Suprapubic skin (tissue), 4 donors: Measurements from ENCODE around the gene ABLIM2.

Experiments used
- POLR2A ChIP-seq, 2 donors: fragments of 450-650 bp; IDR thresholded peaks; one replicate each; pipeline ENCODE4 v1.6.1; 2017; ENCODE audit warnings: antibody characterized with exemption in 2 of 2, mild to moderate bottlenecking in 2 of 2, moderate library complexity in 2 of 2
- POLR2AphosphoS5 ChIP-seq, 3 donors: sonication (generic); formaldehyde crosslinking; IDR thresholded peaks; one replicate each; pipeline ENCODE4 v1.6.1; 2017; ENCODE audit warnings: antibody characterized with exemption in 3 of 3
- TF ChIP-seq, protein P1 (sequence below), 2 donors: fragments of 200-600 bp in 1 of 2; fragments of 450-650 bp in 1 of 2; sonication (generic) in 1 of 2; IDR thresholded peaks; one replicate each; pipeline ENCODE4 v1.5.1; 2016 to 2019; ENCODE audit warnings: antibody characterized with exemption in 2 of 2, mild to moderate bottlenecking in 1 of 2, moderate library complexity in 1 of 2

DNA sequence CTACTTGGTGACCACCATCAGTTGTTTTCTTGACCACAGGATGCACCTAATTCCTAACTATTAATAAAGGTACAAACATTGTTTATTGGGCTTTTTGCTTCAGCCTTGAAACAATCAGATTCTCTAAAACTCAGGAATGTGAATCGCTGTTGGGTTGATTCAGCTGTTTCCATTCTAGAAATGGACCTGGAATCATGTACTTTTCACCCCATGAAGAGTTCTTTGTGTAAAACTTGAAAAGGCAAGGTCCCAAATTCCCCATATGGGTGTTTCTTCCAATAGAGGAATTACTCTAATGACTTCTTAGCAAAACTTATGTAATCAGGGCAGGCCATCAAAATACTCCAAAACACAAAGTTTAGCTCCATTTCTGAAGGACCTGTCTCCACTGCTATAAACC lies 226.3 kb downstream of the ABLIM2 start:
- TF ChIP-seq, protein P1, sequence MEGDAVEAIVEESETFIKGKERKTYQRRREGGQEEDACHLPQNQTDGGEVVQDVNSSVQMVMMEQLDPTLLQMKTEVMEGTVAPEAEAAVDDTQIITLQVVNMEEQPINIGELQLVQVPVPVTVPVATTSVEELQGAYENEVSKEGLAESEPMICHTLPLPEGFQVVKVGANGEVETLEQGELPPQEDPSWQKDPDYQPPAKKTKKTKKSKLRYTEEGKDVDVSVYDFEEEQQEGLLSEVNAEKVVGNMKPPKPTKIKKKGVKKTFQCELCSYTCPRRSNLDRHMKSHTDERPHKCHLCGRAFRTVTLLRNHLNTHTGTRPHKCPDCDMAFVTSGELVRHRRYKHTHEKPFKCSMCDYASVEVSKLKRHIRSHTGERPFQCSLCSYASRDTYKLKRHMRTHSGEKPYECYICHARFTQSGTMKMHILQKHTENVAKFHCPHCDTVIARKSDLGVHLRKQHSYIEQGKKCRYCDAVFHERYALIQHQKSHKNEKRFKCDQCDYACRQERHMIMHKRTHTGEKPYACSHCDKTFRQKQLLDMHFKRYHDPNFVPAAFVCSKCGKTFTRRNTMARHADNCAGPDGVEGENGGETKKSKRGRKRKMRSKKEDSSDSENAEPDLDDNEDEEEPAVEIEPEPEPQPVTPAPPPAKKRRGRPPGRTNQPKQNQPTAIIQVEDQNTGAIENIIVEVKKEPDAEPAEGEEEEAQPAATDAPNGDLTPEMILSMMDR (IDR thresholded peaks at IDR 0.05), result no peak
- no peak for TF ChIP-seq POLR2AphosphoS5 (IDR thresholded peaks at IDR 0.05)
- TF ChIP-seq POLR2A (IDR thresholded peaks at IDR 0.05), result no peak
